Endothelial cell of umbilical vein (primary cell): ENCODE data around the gene GUCY1A1. TPM values are rescaled to one million over a fixed set of nuclear protein-coding genes. Genes with fewer than 3 reads are reported as not detected.

Experiments used
- BruUV-seq: library from RNA; stranded (reverse); fragments of 400-500 nt; replicated peaks from 2 replicates; lab custom pipeline; 2021; lab: Mats Ljungman, UMichigan
- CTCF ChIA-PET: fragments of 300-600, 350-600 bp; sonication (Branson Sonifier 250); formaldehyde crosslinking; loops from one replicate; lab custom pipeline; 2021; ENCODE audit warnings: antibody characterized with exemption, inconsistent platforms; lab: Charles Lee
- POLR2A ChIA-PET: fragments of 300-600, 350-600 bp; sonication (Branson Sonifier 250); formaldehyde crosslinking; loops from one replicate; lab custom pipeline; 2021; ENCODE audit warnings: antibody characterized with exemption, inconsistent platforms; lab: Charles Lee
- DNase-seq: peaks from one replicate; pipeline ENCODE4 v3.0.0-alpha.2; 2011; ENCODE audit warnings: low read depth, low spot score
- FAIRE-seq: peaks from 2 replicates; lab custom pipeline; 2011; peaks lifted over from hg19 to GRCh38; lab: Jason Lieb, UNC
- H2AFZ ChIP-seq: 2 replicates; pipeline ENCODE4 v1.6.0; 2012; ENCODE audit warnings: low read depth, low read length, control low read depth, inconsistent platforms
- H3K27ac ChIP-seq: 2 replicates; pipeline ENCODE4 v1.5.1; 2011; ENCODE audit warnings: low read depth, mild to moderate bottlenecking, control low read depth, low read length, moderate library complexity; ENCODE audit not compliant: insufficient read depth
- H3K27me3 ChIP-seq, 2 experiments: 2 replicates each; pipeline versions ENCODE4 v1.6.0 to v1.6.1; 2011; ENCODE audit warnings: low read length in 2 of 2, mixed read lengths in 1 of 2; ENCODE audit not compliant: control insufficient read depth in 2 of 2, insufficient read depth in 2 of 2
- H3K36me3 ChIP-seq, 2 experiments: 2 replicates in 1 of 2; 3 replicates in 1 of 2; pipeline ENCODE4 v1.5.1; 2011; ENCODE audit warnings: low read length in 2 of 2, mild to moderate bottlenecking in 1 of 2, moderate library complexity in 1 of 2; ENCODE audit not compliant: control insufficient read depth in 2 of 2, insufficient read depth in 2 of 2; ENCODE audit errors: extremely low read depth in 1 of 2
- H3K4me1 ChIP-seq: 3 replicates; pipeline ENCODE4 v1.5.1; 2011; ENCODE audit warnings: mild to moderate bottlenecking, low read length; ENCODE audit not compliant: control insufficient read depth, insufficient read depth; ENCODE audit errors: extremely low read depth
- H3K4me2 ChIP-seq: 2 replicates; pipeline ENCODE4 v1.6.1; 2011; ENCODE audit warnings: low read length, control low read depth, mixed read lengths; ENCODE audit not compliant: insufficient read depth
- H3K4me3 ChIP-seq, 3 experiments: fragments of 200-600 bp in 1 of 3; sonication (generic), shearing (Covaris generic) in 1 of 3; replicated peaks in 1 of 3; 2 replicates each; pipeline ENCODE4 v1.5.1; 2011 to 2016; ENCODE audit warnings: control low read depth in 3 of 3, low read length in 3 of 3, mild to moderate bottlenecking in 2 of 3, inconsistent platforms in 1 of 3, low read depth in 1 of 3, moderate library complexity in 1 of 3; ENCODE audit not compliant: insufficient read depth in 1 of 3
- H3K79me2 ChIP-seq: 2 replicates; pipeline ENCODE4 v1.6.0; 2012; ENCODE audit warnings: low read length, inconsistent platforms; ENCODE audit not compliant: control insufficient read depth, insufficient read depth
- H3K9ac ChIP-seq: replicated peaks from 2 replicates; pipeline ENCODE3; 2011; ENCODE audit warnings: low read length, control low read depth; ENCODE audit not compliant: insufficient read depth; ENCODE audit errors: extremely low read depth
- H3K9me1 ChIP-seq: replicated peaks from 3 replicates; pipeline ENCODE4 v1.6.0; 2011; ENCODE audit warnings: mild to moderate bottlenecking, low read length; ENCODE audit not compliant: control insufficient read depth, insufficient read depth; ENCODE audit errors: extremely low read depth
- H3K9me3 ChIP-seq: replicated peaks from 2 replicates; pipeline ENCODE4 v1.5.1; 2012; ENCODE audit warnings: low read length, inconsistent platforms; ENCODE audit not compliant: control insufficient read depth, insufficient read depth
- H4K20me1 ChIP-seq: replicated peaks from 2 replicates; pipeline ENCODE3; 2011; ENCODE audit warnings: mild to moderate bottlenecking, low read length; ENCODE audit not compliant: control insufficient read depth, insufficient read depth; ENCODE audit errors: extremely low read depth
- CTCF ChIP-seq, 2 donors: IDR thresholded peaks; 1 replicate in 1 of 2; 2 replicates in 1 of 2; pipeline ENCODE4 v1.5.1; 2011; ENCODE audit warnings: low read length in 2 of 2, mild to moderate bottlenecking in 2 of 2, moderate library complexity in 2 of 2, control low read depth in 1 of 2, inconsistent platforms in 1 of 2, low read depth in 1 of 2; ENCODE audit not compliant: insufficient read depth in 1 of 2; ENCODE audit errors: extremely low read depth in 1 of 2
- EZH2 ChIP-seq: IDR thresholded peaks from 2 replicates; pipeline ENCODE4 v1.6.1; 2012; ENCODE audit warnings: borderline replicate concordance, low read depth, mild to moderate bottlenecking, moderate library complexity, low read length, inconsistent platforms; ENCODE audit not compliant: severe bottlenecking
- FOS ChIP-seq: IDR thresholded peaks from 2 replicates; pipeline ENCODE4 v1.6.1; 2011; ENCODE audit warnings: mild to moderate bottlenecking, low read length, moderate library complexity, borderline replicate concordance; ENCODE audit not compliant: insufficient read depth
- GATA2 ChIP-seq: IDR thresholded peaks from 2 replicates; pipeline ENCODE4 v1.7.0; 2011; ENCODE audit warnings: low read depth, mild to moderate bottlenecking, moderate library complexity, mixed read lengths, low read length; ENCODE audit not compliant: insufficient read length, insufficient read depth
- JUN ChIP-seq: IDR thresholded peaks from 2 replicates; pipeline ENCODE4 v1.6.1; 2011; ENCODE audit warnings: borderline replicate concordance, low read depth; ENCODE audit not compliant: insufficient read length, insufficient read depth
- MAX ChIP-seq: IDR thresholded peaks from 2 replicates; pipeline ENCODE4 v1.6.1; 2011; ENCODE audit not compliant: insufficient read depth, insufficient read length
- MYC ChIP-seq: IDR thresholded peaks from one replicate; pipeline ENCODE4 v1.6.1; 2011; ENCODE audit warnings: mild to moderate bottlenecking, low read depth, low read length
- POLR2A ChIP-seq: IDR thresholded peaks from 2 replicates; pipeline ENCODE4 v1.6.1; 2012; ENCODE audit warnings: low read depth, mild to moderate bottlenecking, control low read depth, low read length
- POLR2AphosphoS5 ChIP-seq: IDR thresholded peaks from 2 replicates; pipeline ENCODE4 v1.6.1; 2012; ENCODE audit warnings: low read depth, mild to moderate bottlenecking, control low read depth, low read length, moderate library complexity; ENCODE audit not compliant: insufficient read depth
- dilution Hi-C: fragments of 300-500 bp; cut with MboI; formaldehyde crosslinking; loops from one replicate; pipeline ENCODE4 v1.15.0; 2019; ENCODE audit warnings: low sequenced_read_pairs; ENCODE audit not compliant: extremely low pct_ligation_motif_present
- intact Hi-C: fragments of 100-400 bp; cut with micrococcal nuclease; formaldehyde crosslinking; loops from one replicate; pipeline ENCODE4 v1.10.0; 2022
- polyA plus RNA-seq, 4 experiments: library from polyadenylated mRNA; depleted of rRNA in 3 of 4; stranded (reverse) in 3 of 4; unstranded in 1 of 4; fragments of >200 nt; gene quantifications; 2 replicates each; pipeline versions ENCODE4 v1.2.1 to v1.2.3, GENCODE V29; 2011 to 2012; ENCODE audit warnings: missing spikeins in 1 of 4
- total RNA-seq: library from RNA; stranded (reverse); gene quantifications from 2 replicates; pipeline ENCODE4 v1.2.3, GENCODE V29; 2021

Gene GUCY1A1
- total and polyA plus RNA-seq, 2 donors (not counting 3 experiments of a cell fraction or from before 2014, with no cell fraction given): 1.3 to 4.4 TPM

- Histone ChIP-seq H4K20me1 (no peaks in the 10 kb centered on the region), H3K9ac (no peak overlapping the region), H3K79me2 (no peaks in the 10 kb centered on the region), H3K36me3 (no peaks in the 10 kb centered on the region), H3K4me2 (no peak overlapping the region), H3K9me1 (no peaks in the 10 kb centered on the region), H3K27ac (no peak overlapping the region), H3K4me1 (no peaks in the 10 kb centered on the region), H2AFZ (no peak overlapping the region), H3K4me3 (no peak overlapping the region), H3K9me3 (no peaks in the 10 kb centered on the region), H3K27me3 (no peaks in the 10 kb centered on the region)
- POLR2A ChIA-PET: no interaction called here
- intact Hi-C loops: no loop called here
- FAIRE-seq: no peak
- TF ChIP-seq FOS (no peak), JUN (no peak), EZH2 (no peak), MAX (no peak), POLR2A (no peak)
- dilution Hi-C loops: no loop called here
- no peak for DNase-seq
- CTCF ChIA-PET: interaction anchor here (1.0 to 1.9 kb wide), 6 partner anchors 10 to 369 kb away, joined by 3 to 8 read pairs (median 4); partner anchors contain the start of gene GUCY1B1
- BruUV-seq: no TSS peak
These were observed 106.7 kb downstream of the GUCY1A1 start for GRCh38 chr4:155773196-155773800.

GRCh38 chr4:155774033-155774432, 107.4 kb downstream of the GUCY1A1 start:
- intact Hi-C loops: no loop called here
- Histone ChIP-seq H3K4me3 (no peak overlapping the region), H3K79me2 (no peaks in the 10 kb centered on the region), H3K4me2 (no peak overlapping the region), H2AFZ (no peak overlapping the region), H3K9me3 (no peaks in the 10 kb centered on the region), H3K27ac (no peak overlapping the region), H3K4me1 (no peaks in the 10 kb centered on the region), H3K9ac (no peak overlapping the region), H3K27me3 (no peaks in the 10 kb centered on the region), H3K36me3 (no peaks in the 10 kb centered on the region), H3K9me1 (no peaks in the 10 kb centered on the region), H4K20me1 (no peaks in the 10 kb centered on the region)
- ChIA-PET POLR2A (no interaction called here), CTCF (interaction anchor here (1.1 to 1.9 kb wide), 3 partner anchors 11 to 20 kb away, joined by 3 to 8 read pairs (median 4); no protein-coding TSS in a partner anchor)
- no peak for DNase-seq
- no peak for FAIRE-seq
- BruUV-seq: no TSS peak
- dilution Hi-C loops: no loop called here
- TF ChIP-seq GATA2 (no peak), MAX (no peak), POLR2AphosphoS5 (no peak), EZH2 (no peak), JUN (no peak), MYC (no peak), FOS (no peak), POLR2A (no peak), CTCF (IDR thresholded peaks at IDR 0.05; ENCODE audit: extremely low read depth in 1 of 2, insufficient read depth in 1 of 2, low read depth in 1 of 2, low read length in 2 of 2) (no peak)
